Myocyte (in vitro differentiated cells): ENCODE data around the gene SCN11A. TPM values are rescaled to one million over a fixed set of nuclear protein-coding genes. Genes with fewer than 3 reads are reported as not detected.
A peak's percentile ranks its signal among the peaks of the same experiment; 100 is the strongest.

ENCODE experiments used
- DNase-seq: peaks from one replicate; pipeline ENCODE4 v3.0.0-alpha.2; 2012; ENCODE audit warnings: low read depth
- polyA plus RNA-seq: library from polyadenylated mRNA; unstranded; fragments of >200 nt; gene quantifications from one replicate; pipeline ENCODE4 v1.2.1, GENCODE V29; 2012; ENCODE audit warnings: missing spikeins
- total RNA-seq: library from RNA; depleted of rRNA; stranded (reverse); fragments of >200 nt; gene quantifications from 2 replicates; pipeline ENCODE4 v1.2.3, GENCODE V29; 2014

SCN11A gene
- total RNA-seq: not detected in 2 replicates
- polyA plus RNA-seq: 0.03 TPM

GRCh38 chr3:39051649-39052561 is at the start of gene SCN11A, which contains the start of gene WDR48:
TSS of gene SCN11A (minus strand) at chr3:39051944. CDS start at chr3:38950362, 101,582 bp downstream.
TSS of gene WDR48 (plus strand) at chr3:39052016. CDS start at chr3:39052026, 10 bp downstream.
- peak; percentile 93 for DNase-seq

DNA sequence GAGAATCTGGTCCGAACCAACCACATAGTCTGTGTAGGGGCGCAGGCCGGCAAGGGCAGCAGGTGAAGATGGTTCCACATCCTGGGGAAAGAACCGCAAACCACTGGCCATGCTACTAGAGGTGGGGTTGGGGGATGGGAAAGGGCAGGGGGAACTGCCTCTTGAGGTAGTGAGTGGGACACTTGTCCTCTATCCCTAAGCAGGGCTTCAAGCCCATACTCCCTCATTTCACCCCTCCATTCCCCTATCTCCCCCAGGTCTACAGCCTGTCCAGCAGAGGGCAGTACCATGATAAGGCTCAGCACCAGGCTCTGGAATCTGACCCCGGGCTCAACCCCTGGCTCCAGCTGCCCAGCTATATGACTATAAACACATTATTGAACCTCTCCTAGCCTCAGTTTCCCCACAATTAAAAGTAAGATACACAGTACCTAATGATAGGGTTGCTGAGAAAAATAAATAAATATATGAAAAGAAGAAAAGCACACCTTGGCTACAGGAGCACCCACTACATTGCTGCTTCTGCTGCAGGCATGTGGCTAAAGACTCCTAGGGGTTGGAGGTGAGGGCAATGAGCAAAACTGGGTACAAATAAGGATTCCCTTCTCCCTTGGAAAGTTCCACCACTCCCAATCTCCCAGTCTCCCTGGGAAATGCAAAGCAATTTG is 49.4 kb upstream of the SCN11A start:
- peak; percentile 33 for DNase-seq

- no peak for DNase-seq
These were observed 48.7 kb upstream of the SCN11A start for GRCh38 chr3:39100500-39100886.

DNA sequence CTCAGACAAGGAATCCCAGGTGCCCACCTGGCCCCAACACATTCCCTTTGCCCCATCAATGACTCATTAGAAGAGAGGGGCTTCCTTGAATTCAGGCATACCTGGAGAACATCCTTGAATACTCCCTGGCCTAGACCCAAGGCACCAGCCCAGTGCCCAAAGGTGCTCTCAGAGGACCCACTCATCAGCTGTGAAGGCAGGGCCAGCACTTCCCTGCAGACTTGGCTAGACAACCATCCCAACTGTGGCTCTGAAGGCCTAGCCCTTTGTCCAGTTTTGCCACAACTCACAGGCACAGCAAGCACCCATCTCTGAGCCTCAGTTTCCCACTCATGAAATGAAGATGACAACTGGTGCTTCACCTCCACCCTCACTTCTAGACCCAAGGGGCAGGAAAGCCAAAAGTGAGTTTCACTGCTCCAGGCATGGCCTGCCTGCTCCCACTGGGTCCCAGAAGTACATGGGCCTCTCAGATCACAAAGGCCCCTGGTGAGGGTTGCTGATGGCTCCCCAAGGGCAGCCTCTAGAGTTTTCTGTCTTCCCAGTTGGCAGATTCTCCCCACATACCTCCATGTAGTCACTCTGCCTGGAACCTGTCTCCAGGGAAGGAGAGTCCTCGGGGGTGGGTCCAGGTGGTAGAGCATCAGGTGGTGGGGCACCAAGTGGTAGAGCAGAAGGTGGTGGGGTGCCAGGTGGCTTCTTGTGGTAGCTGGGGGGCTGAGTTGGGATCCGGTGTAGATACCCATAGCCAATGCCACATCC is 48.2 kb upstream of the SCN11A start:
- no peak for DNase-seq

GRCh38 chr3:39099242-39099641 is 47.5 kb upstream of the SCN11A start:
- no peak for DNase-seq

DNA sequence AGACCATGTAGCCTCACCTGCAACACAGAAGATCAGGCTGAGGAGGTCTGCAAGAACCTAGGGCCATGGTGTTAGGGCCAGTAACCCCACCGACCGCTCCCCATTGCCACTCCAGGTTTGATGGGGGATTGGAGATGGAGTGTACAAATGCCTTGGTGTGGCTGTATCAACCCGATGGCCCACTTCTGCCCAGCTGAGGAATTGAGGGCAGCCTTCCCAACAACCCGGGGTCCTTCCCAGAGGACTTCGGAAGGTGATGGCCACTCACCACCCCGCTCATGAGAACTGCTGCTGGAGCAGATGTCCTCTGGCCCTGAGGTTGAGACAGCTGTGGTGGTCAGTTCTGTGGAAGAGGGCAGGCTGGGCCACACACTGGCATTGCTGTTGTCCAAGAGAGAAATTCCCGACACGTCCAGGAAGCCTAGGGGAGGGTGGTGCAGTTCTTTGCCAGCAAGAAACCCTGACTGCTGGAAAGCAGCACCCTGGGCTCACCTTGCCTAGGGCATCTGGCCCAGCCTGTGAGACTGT is 46.8 kb upstream of the SCN11A start:
- peak; percentile 81 for DNase-seq

DNA sequence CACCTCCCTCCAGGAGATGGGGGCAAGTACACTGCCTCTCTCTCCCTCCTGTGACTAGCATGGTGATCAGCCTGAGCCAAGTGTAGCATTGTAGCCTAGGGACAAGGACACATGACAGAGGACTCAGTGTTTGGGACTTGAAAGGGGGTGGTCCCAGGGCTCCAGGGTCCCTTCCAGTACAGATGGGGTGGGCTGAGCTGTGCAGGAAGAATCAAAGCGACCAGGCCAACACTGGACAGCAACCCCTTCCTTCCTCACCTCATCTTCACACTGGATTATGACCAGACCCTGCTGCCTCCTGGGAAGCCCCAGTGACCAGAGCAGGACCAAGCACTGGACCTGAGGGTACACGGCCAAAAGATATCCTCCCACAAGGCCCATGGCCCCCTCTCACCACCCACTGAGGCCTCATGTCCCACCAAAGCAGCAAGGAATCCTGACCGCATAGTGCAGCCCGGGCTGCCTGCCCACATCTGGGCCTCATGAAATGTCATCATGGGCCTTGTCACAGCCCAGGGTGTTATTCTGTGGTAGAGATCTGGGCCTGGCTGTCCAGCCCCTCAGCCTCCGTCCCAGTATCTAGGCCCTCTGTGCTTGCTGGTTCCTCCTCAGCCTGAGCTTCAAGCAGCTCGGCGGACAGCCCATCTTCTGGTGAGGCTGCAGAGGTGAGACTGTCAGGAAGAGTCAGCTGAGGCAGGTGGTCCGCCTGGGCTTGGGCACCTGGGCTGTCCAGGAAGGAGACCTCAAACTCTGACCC is 46.1 kb upstream of the SCN11A start:
- no peak for DNase-seq

- DNase-seq: peak; percentile 25
These were observed 45.0 kb upstream of the SCN11A start for GRCh38 chr3:39096775-39097174.

DNA sequence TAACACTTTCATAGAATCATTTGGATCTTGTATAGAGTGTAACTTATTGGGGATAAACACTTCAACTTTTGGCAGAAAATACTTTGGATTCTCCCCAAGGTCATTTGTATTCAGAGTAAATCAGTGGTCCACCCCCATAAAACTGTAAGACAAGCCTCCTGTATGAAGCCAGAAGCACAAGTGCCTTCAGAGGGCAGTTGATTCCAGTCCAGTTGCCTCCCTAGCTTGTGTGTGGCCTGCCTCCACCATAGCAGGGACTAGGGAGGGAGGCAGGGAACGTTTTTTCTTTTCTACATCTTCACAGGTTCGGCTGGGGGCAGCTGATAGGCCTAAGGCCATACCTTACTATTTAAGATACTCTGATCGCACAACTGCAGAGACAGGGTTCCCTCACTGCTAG is 44.0 kb upstream of the SCN11A start:
- no peak for DNase-seq

GRCh38 chr3:39094851-39095677 is 43.3 kb upstream of the SCN11A start:
- no peak for DNase-seq

- peak; percentile 57 for DNase-seq
These were observed 39.2 kb upstream of the SCN11A start for GRCh38 chr3:39090922-39091321.

DNA sequence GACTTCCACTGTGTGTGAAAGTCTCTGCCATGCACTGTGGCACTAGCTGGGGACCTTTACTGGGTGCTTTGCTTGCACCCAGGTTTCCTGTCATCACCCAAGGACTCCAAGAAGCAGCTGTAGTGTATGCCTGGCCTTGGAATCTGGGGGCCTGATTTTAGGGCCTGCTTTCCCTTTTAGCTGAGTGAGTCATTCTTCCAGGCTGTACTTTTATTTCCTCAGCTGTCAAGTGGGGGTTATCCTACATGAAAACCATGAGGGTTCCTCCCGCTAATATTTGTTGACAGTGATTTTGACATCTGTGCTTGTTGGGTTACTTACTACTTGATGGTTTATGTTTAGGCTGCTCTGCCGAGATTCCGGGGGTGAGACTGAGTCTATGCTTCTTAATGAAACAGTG is 37.1 kb upstream of the SCN11A start:
- DNase-seq: peak; percentile 88

DNA sequence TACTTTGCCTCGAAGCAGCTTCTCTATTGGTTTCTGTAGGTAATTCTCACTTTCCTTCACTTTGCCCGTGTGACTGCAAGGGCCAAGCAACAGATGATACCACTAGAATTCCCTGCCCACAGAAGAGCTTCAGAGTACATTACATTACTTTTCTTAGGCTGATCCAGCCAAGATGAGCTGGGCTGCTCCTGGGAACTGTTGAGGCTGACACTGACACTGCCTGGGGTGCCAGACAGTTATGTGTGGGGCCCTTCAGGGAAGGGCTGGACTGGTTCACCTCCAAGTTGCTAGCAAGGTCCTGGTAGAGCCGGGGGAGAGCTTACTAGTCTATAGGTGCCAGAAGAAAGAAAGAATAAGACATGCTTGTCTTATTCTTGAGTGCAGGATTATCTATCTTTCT is 36.7 kb upstream of the SCN11A start:
- peak; percentile 37 for DNase-seq

GRCh38 chr3:39086144-39086543 is 34.4 kb upstream of the SCN11A start:
- DNase-seq: no peak

GRCh38 chr3:39082666-39083313 is 31.0 kb upstream of the SCN11A start:
- no peak for DNase-seq

DNA sequence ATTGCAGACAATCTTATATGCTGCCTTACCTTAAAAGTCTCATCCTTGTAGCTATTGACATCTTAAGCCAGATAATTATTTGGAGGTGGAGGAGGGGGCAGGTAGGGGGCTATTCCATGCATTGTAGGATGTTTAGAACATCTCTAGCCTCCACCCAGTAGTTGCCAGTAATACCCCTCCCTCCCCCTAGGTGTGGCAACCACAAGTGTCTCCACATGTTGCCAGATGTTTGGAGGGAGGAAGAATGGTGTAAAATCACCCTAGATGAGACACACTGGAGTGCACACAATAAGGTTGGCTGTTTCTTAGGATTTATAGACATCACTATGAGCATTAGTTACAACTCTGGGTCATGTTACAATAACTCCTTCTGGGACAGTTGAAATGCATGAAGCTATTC is 28.3 kb upstream of the SCN11A start:
- no peak for DNase-seq

GRCh38 chr3:39079530-39079929 is 27.8 kb upstream of the SCN11A start:
- DNase-seq: no peak

DNA sequence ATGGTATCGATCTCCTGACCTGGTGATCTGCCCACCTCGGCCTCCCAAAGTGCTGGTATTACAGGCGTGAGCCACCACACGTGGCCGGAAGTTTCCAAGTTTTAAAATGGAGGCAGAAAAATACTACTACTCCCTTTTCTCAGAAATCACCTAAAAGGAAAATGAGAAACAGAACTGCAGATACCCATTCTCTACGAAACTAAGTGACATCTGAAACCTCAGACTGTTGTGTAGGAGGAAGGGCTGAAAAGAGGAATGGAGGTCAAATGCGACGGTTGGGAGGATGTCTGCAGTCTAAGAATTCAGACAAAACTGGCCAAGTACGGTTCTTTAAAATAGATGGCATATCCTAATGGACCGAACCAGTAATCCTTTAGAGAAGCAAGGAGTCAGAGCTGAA is 24.2 kb upstream of the SCN11A start:
- no peak for DNase-seq

- no peak for DNase-seq
These were observed 16.8 kb upstream of the SCN11A start for GRCh38 chr3:39068556-39068955.
